H1 (cell line): Measurements from ENCODE around the gene ZMYM2. TPM values are rescaled to one million over a fixed set of nuclear protein-coding genes. Genes with fewer than 3 reads are reported as not detected.

ENCODE experiments used
- CTCF ChIA-PET: fragments of 300-600 bp; sonication (Branson Sonifier 250); formaldehyde crosslinking; loops from one replicate; lab custom pipeline; 2021; ENCODE audit not compliant: partially characterized antibody; lab: Charles Lee
- POLR2A ChIA-PET: fragments of 300-600 bp; sonication (Branson Sonifier 250); formaldehyde crosslinking; loops from one replicate; lab custom pipeline; 2021; ENCODE audit warnings: inconsistent platforms; ENCODE audit not compliant: partially characterized antibody; lab: Charles Lee
- DNase-seq, 2 experiments: peaks; one replicate each; pipeline versions ENCODE4 v3.0.0 to v3.0.0-alpha.2; 2010 to 2022; ENCODE audit warnings: low spot score in 2 of 2, low read depth in 1 of 2, mixed read lengths in 1 of 2
- FAIRE-seq: peaks from 2 replicates; lab custom pipeline; 2011; peaks lifted over from hg19 to GRCh38; lab: Jason Lieb, UNC
- H2AFZ ChIP-seq: 2 replicates; pipeline ENCODE4 v1.8.1; 2012; ENCODE audit warnings: low read length, inconsistent platforms
- H2AK5ac ChIP-seq: 2 replicates; pipeline ENCODE4 v1.6.1; 2013; ENCODE audit warnings: low read depth, low read length
- H2BK120ac ChIP-seq: replicated peaks from 2 replicates; pipeline ENCODE3; 2013; ENCODE audit warnings: low read depth, low read length, inconsistent platforms
- H2BK12ac ChIP-seq: 2 replicates; pipeline ENCODE4 v1.6.1; 2013; ENCODE audit warnings: low read depth, low read length
- H2BK15ac ChIP-seq: 2 replicates; pipeline ENCODE4 v1.6.1; 2013; ENCODE audit warnings: low read length
- H2BK20ac ChIP-seq: 2 replicates; pipeline ENCODE4 v1.6.1; 2013; ENCODE audit warnings: low read length
- H2BK5ac ChIP-seq: 2 replicates; pipeline ENCODE4 v1.6.1; 2013; ENCODE audit warnings: low read depth, low read length
- H3K14ac ChIP-seq: 2 replicates; pipeline ENCODE4 v1.6.1; 2013; ENCODE audit warnings: inconsistent platforms; ENCODE audit not compliant: insufficient read length
- H3K18ac ChIP-seq: 2 replicates; pipeline ENCODE4 v1.6.1; 2013; ENCODE audit warnings: low read length; ENCODE audit errors: extremely low read depth
- H3K23ac ChIP-seq: 2 replicates; pipeline ENCODE4 v1.6.1; 2013; ENCODE audit warnings: inconsistent platforms; ENCODE audit not compliant: insufficient read length
- H3K23me2 ChIP-seq: 2 replicates; pipeline ENCODE4 v1.6.1; 2013; ENCODE audit warnings: low read depth, low read length
- H3K27ac ChIP-seq: 2 replicates; pipeline ENCODE4 v1.6.1; 2011; ENCODE audit warnings: low read depth, low read length, inconsistent platforms
- H3K27me3 ChIP-seq, 4 experiments: replicated peaks in 1 of 4; 1 replicate in 1 of 4; 2 replicates in 3 of 4; pipeline versions ENCODE4 v1.6.1 to v1.8.1; 2011 to 2013; ENCODE audit warnings: low read length in 3 of 4, mild to moderate bottlenecking in 3 of 4, inconsistent platforms in 2 of 4, mixed read lengths in 2 of 4, moderate library complexity in 1 of 4; ENCODE audit not compliant: control insufficient read depth in 3 of 4, insufficient read depth in 3 of 4; ENCODE audit errors: extremely low read depth in 1 of 4
- H3K36me3 ChIP-seq, 4 experiments: 2 replicates each; pipeline versions ENCODE4 v1.6.1 to v1.8.1; 2011 to 2013; ENCODE audit warnings: mild to moderate bottlenecking in 4 of 4, low read length in 3 of 4, moderate library complexity in 2 of 4, control low read depth in 1 of 4, inconsistent platforms in 1 of 4; ENCODE audit not compliant: insufficient read depth in 4 of 4, control insufficient read depth in 2 of 4
- H3K4ac ChIP-seq: replicated peaks from 2 replicates; pipeline ENCODE3; 2013; ENCODE audit warnings: low read length, low read depth, mixed read lengths, inconsistent platforms; ENCODE audit not compliant: insufficient read length
- H3K4me1 ChIP-seq, 4 experiments: replicated peaks in 1 of 4; 1 replicate in 1 of 4; 2 replicates in 3 of 4; pipeline versions ENCODE4 v1.6.1 to v1.8.1; 2011 to 2013; ENCODE audit warnings: low read length in 3 of 4, inconsistent platforms in 2 of 4, mixed read lengths in 1 of 4; ENCODE audit not compliant: insufficient read depth in 4 of 4, control insufficient read depth in 3 of 4
- H3K4me2 ChIP-seq, 2 experiments: 2 replicates each; pipeline versions ENCODE4 v1.6.1 to v1.8.1; 2011 to 2013; ENCODE audit warnings: low read depth in 2 of 2, low read length in 2 of 2, control low read depth in 1 of 2, inconsistent platforms in 1 of 2, mild to moderate bottlenecking in 1 of 2; ENCODE audit not compliant: insufficient read depth in 1 of 2
- H3K4me3 ChIP-seq, 4 experiments: fragments of 200-600, 300-600 bp in 1 of 4; sonication (generic), shearing (Covaris generic), sonication (Bioruptor Twin) in 1 of 4; 2 replicates each; pipeline versions ENCODE4 v1.5.1 to v1.8.1; 2011 to 2016; ENCODE audit warnings: low read length in 4 of 4, low read depth in 3 of 4, control low read depth in 2 of 4, inconsistent platforms in 2 of 4, mild to moderate bottlenecking in 2 of 4, mixed read lengths in 1 of 4, moderate library complexity in 1 of 4; ENCODE audit not compliant: insufficient read depth in 2 of 4; ENCODE audit errors: extremely low read depth in 1 of 4
- H3K56ac ChIP-seq: replicated peaks from 2 replicates; pipeline ENCODE3; 2013; ENCODE audit warnings: low read depth, mild to moderate bottlenecking, mixed read lengths, low read length, inconsistent platforms; ENCODE audit not compliant: insufficient read length
- H3K79me1 ChIP-seq: 2 replicates; pipeline ENCODE4 v1.6.1; 2013; ENCODE audit warnings: low read depth, low read length, control low read depth
- H3K79me2 ChIP-seq, 2 experiments: 2 replicates each; pipeline versions ENCODE4 v1.6.1 to v1.8.1; 2012 to 2013; ENCODE audit warnings: low read length in 2 of 2, mild to moderate bottlenecking in 2 of 2, inconsistent platforms in 1 of 2; ENCODE audit not compliant: insufficient read depth in 2 of 2, control insufficient read depth in 1 of 2
- H3K9ac ChIP-seq, 4 experiments: replicated peaks in 1 of 4; 1 replicate in 1 of 4; 2 replicates in 3 of 4; pipeline versions ENCODE4 v1.6.1 to v1.8.1; 2011 to 2013; ENCODE audit warnings: low read depth in 3 of 4, low read length in 3 of 4, control low read depth in 2 of 4, mild to moderate bottlenecking in 2 of 4, moderate library complexity in 2 of 4, inconsistent platforms in 1 of 4; ENCODE audit errors: extremely low read depth in 1 of 4
- H3K9me3 ChIP-seq, 2 experiments: 2 replicates each; pipeline versions ENCODE4 v1.6.1 to v1.8.1; 2012 to 2013; ENCODE audit warnings: mild to moderate bottlenecking in 2 of 2, moderate library complexity in 2 of 2, control low read depth in 1 of 2, inconsistent platforms in 1 of 2, low read depth in 1 of 2, low read length in 1 of 2, mixed read lengths in 1 of 2; ENCODE audit not compliant: insufficient read depth in 2 of 2
- H4K20me1 ChIP-seq, 2 experiments: replicated peaks in 1 of 2; 2 replicates each; pipeline versions ENCODE3 to v1.8.1; 2011 to 2013; ENCODE audit warnings: inconsistent platforms in 2 of 2, low read length in 2 of 2, mild to moderate bottlenecking in 1 of 2; ENCODE audit not compliant: insufficient read depth in 2 of 2, control insufficient read depth in 1 of 2
- H4K5ac ChIP-seq: 2 replicates; pipeline ENCODE4 v1.6.1; 2013; ENCODE audit warnings: low read length, low read depth, mixed read lengths, inconsistent platforms; ENCODE audit not compliant: insufficient read length
- H4K8ac ChIP-seq: 2 replicates; pipeline ENCODE4 v1.8.0; 2013; ENCODE audit warnings: mild to moderate bottlenecking, moderate library complexity, low read length, inconsistent platforms; ENCODE audit not compliant: insufficient read depth; ENCODE audit errors: extremely low read depth
- H4K91ac ChIP-seq: replicated peaks from 2 replicates; pipeline ENCODE3; 2013; ENCODE audit warnings: low read length, mixed read lengths, inconsistent platforms; ENCODE audit not compliant: insufficient read length
- GABPA ChIP-seq: IDR thresholded peaks from 2 replicates; pipeline ENCODE4 v1.6.1; 2011; ENCODE audit warnings: mild to moderate bottlenecking, low read length, moderate library complexity, borderline replicate concordance; ENCODE audit not compliant: insufficient read depth
- KDM4A ChIP-seq: IDR thresholded peaks from one replicate; pipeline ENCODE4 v1.7.1; 2012; ENCODE audit warnings: low read depth, mild to moderate bottlenecking, moderate library complexity, low read length, inconsistent platforms; ENCODE audit not compliant: severe bottlenecking
- MAFK ChIP-seq: IDR thresholded peaks from 2 replicates; pipeline ENCODE4 v1.6.1; 2012; ENCODE audit warnings: low read depth, mild to moderate bottlenecking, improper control_type of control experiment, low read length
- POLR2AphosphoS5 ChIP-seq: IDR thresholded peaks from 2 replicates; pipeline ENCODE4 v1.6.1; 2011; ENCODE audit warnings: low read depth, low read length
- POU5F1 ChIP-seq: IDR thresholded peaks from 2 replicates; pipeline ENCODE4 v1.6.1; 2011; ENCODE audit warnings: low read depth, mild to moderate bottlenecking, low read length, moderate library complexity
- SIX5 ChIP-seq: IDR thresholded peaks from 2 replicates; pipeline ENCODE4 v1.6.1; 2011; ENCODE audit warnings: mild to moderate bottlenecking, low read depth, low read length
- SP1 ChIP-seq: IDR thresholded peaks from 2 replicates; pipeline ENCODE4 v1.6.1; 2011; ENCODE audit warnings: low read depth, low read length
- TAF1 ChIP-seq: IDR thresholded peaks from 2 replicates; pipeline ENCODE4 v1.6.1; 2011; ENCODE audit warnings: mild to moderate bottlenecking, low read depth, low read length
- WGBS, 2 experiments: shearing (Covaris generic) in 1 of 2; methylation state at CpG; one replicate each; pipeline versions ENCODE4 v1.1.6 to v1.1.7; 2013 to 2015; ENCODE audit warnings: low lambda C conversion rate in 2 of 2, mixed read lengths in 2 of 2, inconsistent platforms in 1 of 2, low coverage in 1 of 2, missing lambda C conversion rate in 1 of 2; ENCODE audit not compliant: insufficient replicate concordance in 2 of 2, insufficient coverage in 1 of 2, insufficient read length in 1 of 2; ENCODE audit errors: extremely low coverage in 1 of 2, missing lambda C conversion rate in 1 of 2; 5-methylcytosine and 5-hydroxymethylcytosine counted together
- polyA plus RNA-seq, 7 experiments: library from polyadenylated mRNA; depleted of rRNA in 3 of 7; stranded (reverse) in 5 of 7; unstranded in 2 of 7; fragments of >200 nt in 5 of 7; fragments of 200-250 nt in 2 of 7; gene quantifications; 1 replicate in 5 of 7; 2 replicates in 1 of 7; 4 replicates in 1 of 7; pipeline versions ENCODE4 v1.2.1 to v1.2.3, GENCODE V29; 2011 to 2013; ENCODE audit warnings: missing spikeins in 2 of 7, mixed read lengths in 2 of 7
- total RNA-seq: library from RNA; stranded (reverse); fragmentation: NEBNext Ultra II Directional; extraction: Animal tissue kit (Norgen Biotek cat#: 25700); gene quantifications from 2 replicates; pipeline ENCODE4 v1.2.1, GENCODE V29; 2021

Gene ZMYM2
- total and polyA plus RNA-seq, 2 of the 8 experiments (the other 6 are each of a cell fraction or from before 2014, with no cell fraction given): 41.2 to 159 TPM

DNA sequence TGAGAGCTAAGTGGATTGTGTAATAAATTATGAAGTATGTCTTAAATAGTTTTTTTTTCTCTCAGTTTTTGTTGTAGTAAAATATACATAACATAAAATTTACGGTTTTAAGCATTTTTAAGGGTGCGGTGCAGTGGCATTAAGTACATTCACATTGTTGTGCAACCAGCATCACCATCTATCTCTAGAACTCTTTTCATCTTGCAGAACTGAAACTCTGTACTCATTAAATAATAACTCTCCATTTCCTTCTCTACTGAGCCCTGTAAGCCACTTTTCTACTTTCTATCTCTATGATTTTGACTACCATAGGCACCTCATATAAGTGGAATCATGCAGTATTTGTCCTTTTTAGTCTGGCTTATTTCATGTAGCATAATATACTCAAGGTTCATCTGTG lies 115.2 kb downstream of the ZMYM2 start:
- no peaks in the 10 kb centered on the region; the same call in 1 of the 2 replicates for H3K79me1 ChIP-seq
- no peak overlapping the region for H3K4me2 ChIP-seq
- H2BK5ac ChIP-seq: no peak overlapping the region
- no peak overlapping the region for H2BK15ac ChIP-seq
- no peak overlapping the region for H2BK20ac ChIP-seq
- H3K18ac ChIP-seq: no peak overlapping the region
- H3K23ac ChIP-seq: no peak overlapping the region
- H3K27ac ChIP-seq: no peak overlapping the region
- 93% methylated on average over 2 of the region's 2 CpGs; no CpG with 5 or more reads in 1 of the 2 experiments for WGBS, 2 experiments
- H3K23me2 ChIP-seq: no peaks in the 10 kb centered on the region; the same call in 1 of the 2 replicates
- no peak overlapping the region for H2AFZ ChIP-seq
- no peak overlapping the region for H3K4me3 ChIP-seq
- no peaks in the 10 kb centered on the region for H3K9me3 ChIP-seq
- no peak overlapping the region for H2BK12ac ChIP-seq
- H4K20me1 ChIP-seq: peaks cover 0 to 1% of the 10 kb centered on the region in 2 experiments
- DNase-seq (no peak), FAIRE-seq (no peak)
- H3K9ac ChIP-seq: no peak overlapping the region
- no peak overlapping the region for H2AK5ac ChIP-seq
- no peaks in the 10 kb centered on the region for H3K4me1 ChIP-seq
- H3K56ac ChIP-seq: no peak overlapping the region
- no peak overlapping the region for H3K14ac ChIP-seq
- ChIA-PET CTCF (no interaction called here), POLR2A (no interaction called here)
- no peak overlapping the region for H4K5ac ChIP-seq
- H4K91ac ChIP-seq: no peak overlapping the region
- no peak overlapping the region for H4K8ac ChIP-seq
- no peaks in the 10 kb centered on the region for H3K79me2 ChIP-seq
- no peak for TF ChIP-seq SIX5
- TF ChIP-seq KDM4A: no peak
- no peak for TF ChIP-seq MAFK
- no peak for TF ChIP-seq POLR2AphosphoS5
- TF ChIP-seq GABPA: no peak
- TF ChIP-seq TAF1: no peak
- no peak for TF ChIP-seq POU5F1
- no peak for TF ChIP-seq SP1
- peaks cover 3 to 59% (median 15%) of the 10 kb centered on the region in 4 experiments; a peak in 7 of 8 replicates for H3K36me3 ChIP-seq
- no peak overlapping the region for H2BK120ac ChIP-seq
- no peaks in the 10 kb centered on the region for H3K27me3 ChIP-seq
- H3K4ac ChIP-seq: no peak overlapping the region
